RPMI8226 (cell line): ENCODE measurements around the gene RASA3.

Source experiments
- DNase-seq: peaks from one replicate; pipeline ENCODE4 v3.0.0-alpha.2; 2015

RASA3 gene

GRCh38 chr13:114046431-114046975 lies 85.9 kb downstream of the RASA3 start:
- DNase-seq = no peak

- DNase-seq = no peak
Measured at GRCh38 chr13:114045113-114045735, 87.2 kb downstream of the RASA3 start.

DNA sequence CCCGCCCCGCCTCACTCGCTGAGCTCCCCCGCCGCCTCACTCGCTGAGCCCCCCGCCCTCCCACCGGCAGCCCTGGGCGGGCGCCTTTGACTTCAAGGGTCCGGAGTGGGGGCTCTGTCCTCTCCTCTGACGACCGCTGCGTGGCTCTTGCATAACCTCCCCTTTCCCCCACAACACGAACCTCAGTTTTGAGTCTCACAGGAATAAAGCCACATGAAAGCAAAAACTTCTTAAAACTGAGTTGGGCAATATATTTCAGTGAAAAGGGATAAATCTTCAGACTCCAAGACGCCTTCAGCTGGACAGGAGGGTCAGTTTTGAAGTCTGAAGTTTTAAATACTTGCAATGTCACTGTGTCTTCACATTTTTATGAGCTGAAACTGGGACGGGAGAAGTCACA lies 87.9 kb downstream of the RASA3 start:
- DNase-seq = no peak

- no peak for DNase-seq
Measured at GRCh38 chr13:114043421-114044053, 88.9 kb downstream of the RASA3 start.

DNA sequence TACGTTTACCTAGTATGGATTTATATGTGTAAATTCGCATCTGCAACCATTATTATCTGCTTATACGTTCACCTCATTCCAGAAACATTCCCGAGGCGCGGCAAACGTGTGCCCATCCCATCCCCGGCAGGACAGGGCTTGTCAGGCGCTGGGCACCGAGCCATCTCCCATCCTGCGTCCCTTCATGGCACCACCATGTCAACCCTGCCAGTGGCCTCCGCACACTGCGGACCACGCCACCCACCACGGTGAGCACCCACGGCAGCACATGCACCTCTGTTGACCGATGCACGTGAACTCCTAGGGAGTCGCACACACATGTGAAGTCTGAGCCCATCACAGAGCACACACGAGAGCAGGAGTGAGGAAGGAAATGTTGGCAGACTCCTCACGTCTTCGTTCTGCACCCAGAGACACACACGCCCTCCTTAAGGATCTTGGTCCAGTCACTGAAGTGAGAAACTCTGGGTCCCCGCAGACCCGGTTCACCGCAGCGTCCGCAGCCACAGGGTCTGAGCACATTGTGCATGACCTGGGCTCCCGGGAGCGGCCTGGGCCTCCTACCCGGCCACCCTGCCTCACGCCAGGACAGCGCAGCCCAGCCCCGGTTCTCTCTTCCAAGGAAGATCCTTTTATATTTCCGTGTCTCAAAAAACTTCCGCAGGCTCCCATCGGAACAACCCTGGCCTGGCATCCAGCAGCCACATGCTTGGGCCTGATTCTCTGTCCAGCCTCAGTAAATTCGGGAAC lies 90.2 kb downstream of the RASA3 start:
- DNase-seq = no peak

- no peak for DNase-seq
Measured at GRCh38 chr13:114041493-114041892, 90.9 kb downstream of the RASA3 start.

GRCh38 chr13:114039471-114040141 lies 92.8 kb downstream of the RASA3 start:
- no peak for DNase-seq

DNA sequence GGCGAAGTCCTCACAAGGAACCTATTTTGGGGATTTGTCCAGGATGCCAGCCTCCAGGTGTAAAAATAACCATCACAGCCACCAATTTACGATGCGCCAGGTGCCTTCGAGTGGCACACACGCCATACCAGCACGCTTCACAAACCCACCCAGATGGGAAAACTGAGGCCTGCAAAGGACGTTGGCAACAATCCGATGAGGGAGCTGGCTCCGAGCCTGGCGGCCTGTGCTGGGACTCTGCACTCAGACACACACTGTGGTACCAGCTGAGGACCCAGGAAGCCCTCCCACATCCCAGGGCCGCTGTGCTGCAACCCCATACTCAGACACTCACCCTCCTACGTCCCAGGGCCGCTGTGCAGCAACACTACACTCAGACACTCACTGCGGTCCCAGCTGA lies 93.5 kb downstream of the RASA3 start:
- no peak for DNase-seq

DNA sequence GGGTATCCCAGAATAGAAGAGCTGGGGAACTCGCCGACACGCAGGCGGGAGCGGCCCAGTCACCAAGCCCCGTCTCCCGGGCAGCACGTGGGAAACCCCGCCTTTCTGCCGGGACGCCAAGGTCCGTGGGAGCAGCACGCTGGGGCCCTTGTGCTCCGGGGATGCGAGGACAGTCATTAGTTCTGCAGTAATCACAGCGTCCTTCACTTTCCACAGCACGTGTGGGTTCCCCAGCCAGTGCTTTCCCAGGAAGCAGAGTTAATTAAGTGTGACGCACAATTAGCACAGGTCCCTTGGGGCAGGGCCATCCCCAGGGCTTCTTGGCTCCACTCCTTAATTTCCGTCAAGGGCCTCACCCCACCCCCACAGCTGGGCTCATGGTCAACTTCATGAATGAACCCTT lies 94.2 kb downstream of the RASA3 start:
- DNase-seq = no peak

DNA sequence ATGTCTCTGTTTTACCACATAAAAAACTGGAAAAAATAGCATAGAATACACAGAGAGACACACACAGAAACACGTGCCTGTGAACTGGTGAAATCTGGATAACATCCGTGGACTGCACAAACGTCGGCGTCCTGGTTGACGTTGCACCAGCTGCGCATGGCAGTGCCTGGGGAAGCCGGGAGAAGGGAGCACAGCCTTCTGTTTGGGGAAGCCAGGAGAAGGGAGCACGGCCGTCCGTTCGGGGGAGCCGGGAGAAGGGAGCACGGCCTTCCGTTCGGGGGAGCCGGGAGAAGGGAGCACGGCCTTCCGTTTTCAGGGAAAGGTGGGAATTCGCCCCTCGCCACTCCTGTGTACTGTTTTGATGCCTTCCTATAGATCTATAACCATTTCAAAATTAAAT lies 94.7 kb downstream of the RASA3 start:
- DNase-seq = no peak

- no peak for DNase-seq
Measured at GRCh38 chr13:114035583-114036531, 96.6 kb downstream of the RASA3 start.

DNA sequence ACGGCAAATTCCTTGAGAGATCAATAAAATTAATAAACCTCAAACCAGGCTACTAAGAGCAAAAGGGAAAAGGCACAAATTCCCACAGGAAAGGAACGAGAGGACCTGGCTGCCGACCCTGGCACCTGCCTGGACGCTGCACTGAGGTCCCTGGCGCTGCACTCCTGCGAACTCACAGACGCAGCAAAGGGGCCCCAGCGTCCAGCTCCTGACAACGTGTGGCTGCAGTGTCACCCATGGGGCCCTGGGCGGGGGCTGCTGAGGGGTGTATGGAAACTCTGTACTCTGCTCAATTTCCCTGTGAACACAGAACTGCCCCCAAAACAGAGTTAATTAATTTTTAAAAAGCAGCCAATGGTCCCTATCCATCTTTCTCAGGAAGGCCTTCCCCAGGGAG lies 97.2 kb downstream of the RASA3 start:
- no peak for DNase-seq

- DNase-seq = no peak
Measured at GRCh38 chr13:114034481-114034891, 97.9 kb downstream of the RASA3 start.

- DNase-seq = no peak
Measured at GRCh38 chr13:114033541-114034315, 98.7 kb downstream of the RASA3 start.

- DNase-seq = no peak
Measured at GRCh38 chr13:114032126-114032799, 100.2 kb downstream of the RASA3 start.

DNA sequence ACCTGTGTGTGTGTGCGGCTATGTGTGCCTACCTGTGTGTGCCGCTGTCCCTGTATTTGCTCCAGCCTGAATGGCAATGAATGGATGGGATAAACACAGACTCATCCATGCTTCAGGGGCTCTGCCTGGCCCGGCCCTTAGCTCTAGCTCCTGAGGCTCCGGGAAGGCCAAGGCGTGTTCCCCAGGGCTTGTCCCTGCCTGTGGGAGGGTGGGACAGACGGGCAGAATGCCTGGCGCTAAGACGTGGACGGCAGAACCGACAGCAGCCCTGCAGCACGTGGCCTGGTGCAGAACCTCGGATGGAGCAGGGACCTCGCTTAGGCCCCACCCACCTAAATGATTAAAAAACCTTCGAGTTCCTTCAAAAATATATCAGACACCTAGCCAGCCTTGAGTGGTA lies 100.8 kb downstream of the RASA3 start:
- DNase-seq = no peak

GRCh38 chr13:114030666-114031610 lies 101.5 kb downstream of the RASA3 start:
- DNase-seq = no peak

DNA sequence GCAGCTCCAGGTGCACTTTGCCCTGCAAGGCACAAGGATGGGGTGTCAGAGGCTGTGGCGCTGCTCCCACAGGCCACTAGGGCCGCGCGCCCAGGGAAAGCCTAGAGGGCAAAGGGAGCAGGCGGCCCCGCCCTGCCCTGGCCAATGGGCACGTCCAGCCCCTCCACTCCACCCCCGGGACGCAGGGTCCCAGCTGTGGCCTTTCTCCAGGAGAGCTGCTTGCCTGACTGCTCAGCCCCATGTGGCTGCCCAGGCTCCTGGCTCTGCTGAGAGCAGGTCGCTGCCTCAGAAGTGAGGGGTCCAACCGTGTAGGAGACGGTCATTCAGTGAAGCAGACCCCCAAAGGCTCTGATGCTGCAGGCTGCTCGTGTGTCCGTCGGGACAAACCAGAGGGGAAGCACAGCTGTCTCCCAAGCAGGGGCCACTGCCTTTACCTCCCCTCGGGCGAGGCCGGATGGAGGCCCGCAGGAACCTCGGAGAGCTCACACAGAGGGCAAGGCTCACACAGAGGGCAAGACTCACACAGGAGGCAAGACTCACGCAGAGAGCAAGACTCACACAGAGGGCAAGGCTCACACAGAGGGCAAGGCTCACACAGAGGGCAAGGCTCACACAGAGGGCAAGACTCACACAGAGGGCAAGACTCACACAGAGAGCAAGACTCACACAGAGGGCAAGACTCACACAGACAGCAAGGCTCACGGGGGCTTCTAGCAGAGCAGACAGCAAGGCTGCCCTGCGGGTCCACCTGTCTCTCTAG lies 102.4 kb downstream of the RASA3 start:
- peak; percentile 8 for DNase-seq

GRCh38 chr13:114027826-114028225 lies 104.6 kb downstream of the RASA3 start:
- DNase-seq = no peak
